Loucy (cell line): Measurements from ENCODE around the gene THSD7A.

ENCODE experiments used
- H2AFZ ChIP-seq: fragments of 200-600 bp; sonication (generic); 2 replicates; pipeline ENCODE4 v1.6.0; 2016; ENCODE audit warnings: antibody characterized with exemption, mild to moderate bottlenecking, low read length, moderate library complexity
- H3F3A ChIP-seq: fragments of 200-600 bp; 2 replicates; pipeline ENCODE4 v1.6.0; 2016; ENCODE audit warnings: antibody characterized with exemption, low read depth, mild to moderate bottlenecking
- H3K27me3 ChIP-seq: fragments of 200-600 bp; sonication (generic); 2 replicates; pipeline ENCODE4 v1.6.1; 2014; ENCODE audit warnings: low read length, mild to moderate bottlenecking; ENCODE audit not compliant: insufficient read depth, poor library complexity, severe bottlenecking
- H3K36me3 ChIP-seq: fragments of 200-600 bp; sonication (generic); 2 replicates; pipeline ENCODE4 v1.6.1; 2016; ENCODE audit warnings: low read length; ENCODE audit not compliant: insufficient read depth
- H3K4me1 ChIP-seq: fragments of 200-600 bp; sonication (generic); 2 replicates; pipeline ENCODE4 v1.5.1; 2014; ENCODE audit warnings: low read length, mild to moderate bottlenecking; ENCODE audit not compliant: insufficient read depth, poor library complexity, severe bottlenecking
- H3K4me2 ChIP-seq: fragments of 200-600 bp; sonication (generic); 2 replicates; pipeline ENCODE4 v1.6.0; 2014; ENCODE audit warnings: antibody characterized with exemption, low read length, low read depth, mild to moderate bottlenecking; ENCODE audit not compliant: poor library complexity, severe bottlenecking
- H3K4me3 ChIP-seq: fragments of 200-600 bp; sonication (generic); 2 replicates; pipeline ENCODE4 v1.5.1; 2014; ENCODE audit warnings: low read length, mild to moderate bottlenecking, mixed read lengths; ENCODE audit not compliant: poor library complexity, severe bottlenecking
- H3K79me2 ChIP-seq: fragments of 200-600 bp; sonication (generic); 2 replicates; pipeline ENCODE4 v1.6.1; 2014; ENCODE audit warnings: low read length; ENCODE audit not compliant: insufficient read depth
- H3K9ac ChIP-seq: fragments of 200-600 bp; sonication (generic); 2 replicates; pipeline ENCODE4 v1.6.0; 2014; ENCODE audit warnings: mild to moderate bottlenecking, low read depth, low read length, moderate library complexity; ENCODE audit not compliant: poor library complexity, severe bottlenecking
- H3K9me2 ChIP-seq: fragments of 200-600 bp; sonication (generic); replicated peaks from 2 replicates; pipeline ENCODE4 v1.6.1; 2016; ENCODE audit warnings: low read depth, low read length, mixed read lengths
- H3K9me3 ChIP-seq: fragments of 200-600 bp; sonication (generic); 2 replicates; pipeline ENCODE4 v1.6.1; 2014; ENCODE audit warnings: mild to moderate bottlenecking, antibody characterized with exemption, low read length, low read depth; ENCODE audit not compliant: insufficient read depth
- H4K20me1 ChIP-seq: fragments of 200-600 bp; sonication (generic); 2 replicates; pipeline ENCODE4 v1.6.0; 2014; ENCODE audit warnings: antibody characterized with exemption, low read length, mild to moderate bottlenecking; ENCODE audit not compliant: insufficient read depth, poor library complexity, severe bottlenecking
- CTCF ChIP-seq: fragments of 200-600 bp; sonication (generic); conservative IDR thresholded peaks from 2 replicates; pipeline ENCODE4 v1.5.1; 2014; ENCODE audit warnings: mild to moderate bottlenecking, antibody characterized with exemption, low read length
- EZH2phosphoT487 ChIP-seq: fragments of 200-600 bp; IDR thresholded peaks from 2 replicates; pipeline ENCODE4 v1.6.1; 2018; ENCODE audit warnings: antibody characterized with exemption, mild to moderate bottlenecking, moderate library complexity, borderline replicate concordance

THSD7A gene

GRCh38 chr7:11743548-11743947 is 88.5 kb downstream of the THSD7A start:
- Histone ChIP-seq H3K9me3 (no peaks in the 10 kb centered on the region), H3K9ac (no peak overlapping the region), H3K4me3 (no peak overlapping the region), H3F3A (no peaks in the 10 kb centered on the region), H3K36me3 (no peaks in the 10 kb centered on the region), H3K9me2 (no peaks in the 10 kb centered on the region), H2AFZ (no peak overlapping the region), H3K79me2 (no peaks in the 10 kb centered on the region), H3K4me2 (no peak overlapping the region), H3K27me3 (no peaks in the 10 kb centered on the region), H4K20me1 (no peaks in the 10 kb centered on the region), H3K4me1 (no peaks in the 10 kb centered on the region)
- TF ChIP-seq EZH2phosphoT487 (no peak), CTCF (no peak)

- Histone ChIP-seq H3K36me3 (no peaks in the 10 kb centered on the region), H3K27me3 (no peaks in the 10 kb centered on the region), H4K20me1 (no peaks in the 10 kb centered on the region), H3K4me2 (no peak overlapping the region), H3F3A (no peaks in the 10 kb centered on the region), H3K79me2 (no peaks in the 10 kb centered on the region), H3K9me2 (no peaks in the 10 kb centered on the region), H2AFZ (no peak overlapping the region), H3K4me3 (no peak overlapping the region), H3K4me1 (no peaks in the 10 kb centered on the region), H3K9ac (no peak overlapping the region), H3K9me3 (no peaks in the 10 kb centered on the region)
- TF ChIP-seq EZH2phosphoT487 (no peak), CTCF (no peak)
These were observed 89.0 kb downstream of the THSD7A start for GRCh38 chr7:11743016-11743415.

DNA sequence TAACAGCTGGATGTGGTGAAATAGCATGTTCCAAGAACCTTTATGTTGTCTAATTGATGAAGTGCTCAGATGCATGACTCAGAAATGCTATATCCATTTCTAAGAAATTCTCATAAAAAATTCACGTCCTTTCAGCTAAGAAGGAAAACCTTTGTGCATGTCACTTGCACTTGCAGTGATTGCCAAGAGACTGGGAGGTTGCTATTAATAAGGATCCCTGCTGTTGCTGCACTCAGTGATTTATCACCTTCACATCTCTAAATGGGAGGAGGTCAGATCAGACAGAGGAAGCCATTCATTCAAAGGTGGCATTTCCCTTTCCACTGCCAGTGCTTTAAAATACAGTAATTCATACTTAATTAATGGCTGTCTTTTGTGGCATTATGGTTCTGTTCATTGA is 89.5 kb downstream of the THSD7A start:
- no peaks in the 10 kb centered on the region for H3F3A ChIP-seq
- no peaks in the 10 kb centered on the region for H3K9me3 ChIP-seq
- no peaks in the 10 kb centered on the region for H4K20me1 ChIP-seq
- no peak overlapping the region for H3K9ac ChIP-seq
- no peak overlapping the region for H3K4me3 ChIP-seq
- no peaks in the 10 kb centered on the region for H3K9me2 ChIP-seq
- H3K4me1 ChIP-seq = no peaks in the 10 kb centered on the region
- no peak overlapping the region for H2AFZ ChIP-seq
- H3K36me3 ChIP-seq = no peaks in the 10 kb centered on the region
- no peaks in the 10 kb centered on the region for H3K27me3 ChIP-seq
- TF ChIP-seq CTCF (no peak), EZH2phosphoT487 (no peak)
- H3K79me2 ChIP-seq = no peaks in the 10 kb centered on the region
- H3K4me2 ChIP-seq = no peak overlapping the region
